ENCODE measurements around the gene CLDN6.

The CLDN6 gene

DNA sequence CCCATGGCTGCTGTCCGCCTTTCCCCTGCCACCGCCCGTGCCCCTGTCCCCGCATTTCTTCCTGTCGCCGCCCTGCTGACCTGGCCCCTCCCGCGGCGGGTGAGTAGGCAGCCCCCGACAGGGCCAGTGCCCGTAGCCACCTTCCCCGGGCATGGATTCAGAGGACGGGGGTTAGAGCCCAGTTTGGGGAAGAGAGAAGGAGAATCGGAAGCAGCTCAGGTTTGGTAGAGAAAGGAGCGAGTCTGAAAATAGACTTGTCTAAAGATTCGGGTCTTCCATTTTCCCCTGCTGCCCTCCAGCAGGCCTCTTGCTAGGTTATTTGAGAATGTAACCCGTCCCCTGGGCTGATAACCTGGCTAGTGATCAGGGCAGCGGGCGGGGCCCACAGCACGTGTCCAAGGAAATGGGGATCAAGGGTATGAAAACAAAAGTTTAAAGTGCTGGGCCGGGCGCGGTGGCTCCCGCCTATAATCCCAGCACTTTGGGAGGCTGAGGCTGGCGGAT, 13.2 kb downstream of the CLDN6 start:
- TF ChIP-seq, protein P1, sequence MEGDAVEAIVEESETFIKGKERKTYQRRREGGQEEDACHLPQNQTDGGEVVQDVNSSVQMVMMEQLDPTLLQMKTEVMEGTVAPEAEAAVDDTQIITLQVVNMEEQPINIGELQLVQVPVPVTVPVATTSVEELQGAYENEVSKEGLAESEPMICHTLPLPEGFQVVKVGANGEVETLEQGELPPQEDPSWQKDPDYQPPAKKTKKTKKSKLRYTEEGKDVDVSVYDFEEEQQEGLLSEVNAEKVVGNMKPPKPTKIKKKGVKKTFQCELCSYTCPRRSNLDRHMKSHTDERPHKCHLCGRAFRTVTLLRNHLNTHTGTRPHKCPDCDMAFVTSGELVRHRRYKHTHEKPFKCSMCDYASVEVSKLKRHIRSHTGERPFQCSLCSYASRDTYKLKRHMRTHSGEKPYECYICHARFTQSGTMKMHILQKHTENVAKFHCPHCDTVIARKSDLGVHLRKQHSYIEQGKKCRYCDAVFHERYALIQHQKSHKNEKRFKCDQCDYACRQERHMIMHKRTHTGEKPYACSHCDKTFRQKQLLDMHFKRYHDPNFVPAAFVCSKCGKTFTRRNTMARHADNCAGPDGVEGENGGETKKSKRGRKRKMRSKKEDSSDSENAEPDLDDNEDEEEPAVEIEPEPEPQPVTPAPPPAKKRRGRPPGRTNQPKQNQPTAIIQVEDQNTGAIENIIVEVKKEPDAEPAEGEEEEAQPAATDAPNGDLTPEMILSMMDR (IDR thresholded peaks at IDR 0.05; ENCODE audit: low read depth, low read length), result no peak
- no peak overlapping the region for H3K4me3 ChIP-seq (replicated peaks in 1 of 2; ENCODE audit: low read depth in 2 of 2, low read length in 2 of 2)
- no peak for DNase-seq (ENCODE audit: low read depth in 2 of 2)

DNA sequence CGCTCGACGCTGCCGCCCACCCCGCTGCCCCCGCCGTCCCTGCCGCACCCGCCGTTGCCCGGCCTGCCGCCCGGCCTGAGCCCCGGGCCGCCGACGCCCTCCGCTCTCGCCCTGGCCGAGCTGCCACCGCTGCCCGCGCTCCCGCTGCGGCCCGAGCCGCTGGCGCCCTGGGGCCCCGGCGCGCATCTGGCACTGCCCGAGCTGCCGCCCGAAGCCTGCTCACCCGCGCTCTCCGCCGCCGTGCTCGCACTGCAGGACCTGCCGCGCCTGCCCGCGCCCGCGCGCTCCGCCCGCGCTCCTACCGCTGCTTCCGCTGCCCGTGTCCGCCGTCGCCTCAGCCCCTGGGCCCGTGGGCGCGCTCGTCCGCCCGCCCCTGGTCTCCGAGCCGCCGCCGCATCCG, 13.7 kb downstream of the CLDN6 start:
- TF ChIP-seq, protein P1 (IDR thresholded peaks at IDR 0.05; ENCODE audit: low read depth, low read length), result no peak
- no peak overlapping the region for H3K4me3 ChIP-seq (replicated peaks in 1 of 2; ENCODE audit: low read depth in 2 of 2, low read length in 2 of 2)
- DNase-seq (ENCODE audit: low read depth in 2 of 2), result no peak

GRCh38 chr16:3003582-3004270, 14.3 kb downstream of the CLDN6 start:
- TF ChIP-seq, protein P1 (IDR thresholded peaks at IDR 0.05; ENCODE audit: low read depth, low read length), result peak; percentile 28
- peak; percentile 99 for DNase-seq (ENCODE audit: low read depth in 2 of 2)
- no peak overlapping the region for H3K4me3 ChIP-seq (replicated peaks in 1 of 2; ENCODE audit: low read depth in 2 of 2, low read length in 2 of 2)

GRCh38 chr16:3001316-3001715, 16.7 kb downstream of the CLDN6 start:
- TF ChIP-seq, protein P1 (IDR thresholded peaks at IDR 0.05; ENCODE audit: low read depth, low read length), result no peak
- no peak for DNase-seq (ENCODE audit: low read depth in 2 of 2)
- H3K4me3 ChIP-seq (replicated peaks in 1 of 2; ENCODE audit: low read depth in 2 of 2, low read length in 2 of 2), result no peak overlapping the region

DNA sequence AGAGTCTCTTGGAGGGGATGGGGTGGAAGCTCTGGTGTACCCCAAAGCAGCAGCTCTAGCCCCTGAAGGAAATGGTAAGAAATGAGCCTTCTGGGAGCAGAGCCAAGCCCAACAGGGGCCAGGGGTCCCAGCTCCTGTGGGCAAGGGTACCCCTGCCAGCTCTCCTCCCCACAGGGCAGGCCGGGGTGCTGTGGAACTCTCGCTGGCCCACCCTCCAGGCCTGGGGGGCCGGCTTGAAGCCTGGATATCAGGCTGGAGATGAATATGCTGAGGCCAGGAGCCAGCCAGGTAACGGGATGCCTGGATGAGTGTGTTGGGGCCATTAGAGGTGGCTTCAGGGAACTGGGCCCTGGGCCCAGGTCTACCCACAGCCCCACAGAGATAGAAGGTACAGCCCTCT, 17.4 kb downstream of the CLDN6 start:
- no peak overlapping the region for H3K4me3 ChIP-seq (replicated peaks in 1 of 2; ENCODE audit: low read depth in 2 of 2, low read length in 2 of 2)
- no peak for DNase-seq (ENCODE audit: low read depth in 2 of 2)
- TF ChIP-seq, protein P1 (IDR thresholded peaks at IDR 0.05; ENCODE audit: low read depth, low read length), result no peak

GRCh38 chr16:2999929-3000328, 18.1 kb downstream of the CLDN6 start:
- H3K4me3 ChIP-seq (replicated peaks in 1 of 2; ENCODE audit: low read depth in 2 of 2, low read length in 2 of 2), result no peak overlapping the region
- TF ChIP-seq, protein P1 (IDR thresholded peaks at IDR 0.05; ENCODE audit: low read depth, low read length), result no peak
- DNase-seq (ENCODE audit: low read depth in 2 of 2), result no peak

- TF ChIP-seq, protein P1 (IDR thresholded peaks at IDR 0.05; ENCODE audit: low read depth, low read length), result no peak
- no peak overlapping the region for H3K4me3 ChIP-seq (replicated peaks in 1 of 2; ENCODE audit: low read depth in 2 of 2, low read length in 2 of 2)
- no peak for DNase-seq (ENCODE audit: low read depth in 2 of 2)
Measured at GRCh38 chr16:2996298-2996697, 21.7 kb downstream of the CLDN6 start.

Measured in cardiac fibroblast (primary cell).